ENCODE data around the gene ZNF593. TPM values are rescaled to one million over a fixed set of nuclear protein-coding genes. Genes with fewer than 3 reads are reported as not detected.

ZNF593 gene
- total RNA-seq, result 31.1 and 33.1 TPM in 2 replicates

DNA sequence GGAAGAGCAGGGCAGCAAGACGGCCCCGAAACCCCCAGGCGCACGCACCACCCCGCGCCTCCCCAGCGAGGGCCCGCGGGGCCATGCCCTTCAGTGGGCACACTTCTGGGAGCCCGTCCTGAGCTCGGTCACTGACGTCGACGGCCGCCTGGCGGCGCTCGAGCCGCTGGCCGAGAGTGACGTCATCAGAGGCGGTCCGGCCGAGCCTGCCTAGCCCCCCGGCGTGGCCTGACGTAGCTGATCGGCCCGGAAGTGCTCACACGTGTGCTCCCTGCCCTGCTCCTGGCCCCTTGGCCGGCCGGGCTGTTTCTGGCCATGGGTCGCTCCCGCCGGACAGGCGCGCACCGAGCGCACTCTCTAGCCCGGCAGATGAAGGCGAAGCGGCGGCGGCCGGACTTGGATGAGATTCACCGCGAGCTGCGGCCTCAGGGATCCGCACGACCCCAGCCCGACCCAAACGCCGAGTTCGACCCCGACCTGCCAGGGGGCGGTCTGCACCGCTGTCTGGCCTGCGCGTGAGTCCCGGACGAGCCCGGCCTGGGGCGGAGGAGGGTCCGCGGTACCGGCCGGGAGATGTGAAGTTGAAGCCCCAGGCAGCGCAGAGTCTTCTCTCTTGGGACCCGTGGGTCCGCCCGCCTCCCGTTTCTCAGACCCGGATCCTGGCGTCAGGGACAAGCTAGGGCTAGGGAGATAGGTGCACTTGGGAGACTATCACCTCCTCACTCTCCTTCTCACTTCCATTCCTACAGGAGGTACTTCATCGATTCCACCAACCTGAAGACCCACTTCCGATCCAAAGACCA is at the start of gene ZNF593:
TSS of gene ZNF593 (plus strand) at position 240 of the 803 bp plus-strand sequence. CDS start at position 316, 76 bp downstream.
- intact Hi-C loops (cut with micrococcal nuclease), result loop anchor here (1.0 kb wide), 3 partner anchors 64 to 221 kb away; partner anchors contain the start of gene CEP85

DNA sequence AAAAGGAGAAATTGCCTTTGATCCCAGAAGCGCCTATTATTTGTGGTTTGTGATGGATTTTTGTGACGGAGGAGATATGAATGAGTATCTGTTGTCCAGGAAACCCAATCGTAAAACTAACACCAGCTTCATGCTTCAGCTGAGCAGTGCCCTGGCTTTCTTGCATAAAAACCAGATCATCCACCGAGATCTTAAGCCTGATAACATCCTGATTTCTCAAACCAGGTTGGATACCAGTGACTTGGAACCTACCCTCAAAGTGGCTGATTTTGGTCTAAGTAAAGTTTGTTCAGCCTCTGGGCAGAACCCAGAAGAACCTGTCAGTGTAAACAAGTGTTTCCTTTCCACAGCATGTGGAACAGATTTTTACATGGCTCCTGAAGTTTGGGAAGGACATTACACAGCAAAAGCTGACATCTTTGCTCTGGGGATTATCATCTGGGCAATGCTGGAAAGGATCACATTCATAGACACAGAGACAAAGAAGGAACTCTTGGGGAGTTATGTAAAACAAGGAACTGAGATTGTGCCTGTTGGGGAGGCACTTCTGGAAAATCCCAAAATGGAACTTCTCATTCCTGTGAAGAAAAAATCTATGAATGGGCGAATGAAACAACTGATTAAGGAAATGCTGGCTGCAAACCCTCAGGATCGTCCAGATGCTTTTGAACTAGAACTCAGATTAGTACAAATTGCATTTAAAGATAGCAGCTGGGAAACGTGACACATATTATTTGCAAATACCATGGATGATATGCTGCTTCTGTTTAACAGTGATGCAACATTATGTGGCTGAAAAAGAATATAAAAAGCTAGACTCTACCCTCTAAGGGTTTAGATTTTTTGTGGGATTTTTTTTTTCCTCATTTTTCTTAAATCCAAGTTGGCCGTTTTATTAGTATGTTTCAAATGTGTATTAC is 47.6 kb upstream of the ZNF593 start:
- intact Hi-C loops (cut with micrococcal nuclease), result no loop called here

GRCh38 chr1:26122988-26123973 is 46.4 kb upstream of the ZNF593 start:
- intact Hi-C loops (cut with micrococcal nuclease), result no loop called here

- intact Hi-C loops (cut with micrococcal nuclease), result loop anchor here (5.0 kb wide), 3 partner anchors 153 to 692 kb away; partner anchors contain the start of genes HMGN2 and MACO1
Observed at GRCh38 chr1:26124418-26125331, 45.0 kb upstream of the ZNF593 start.

- intact Hi-C loops (cut with micrococcal nuclease), result loop anchor here (5.0 kb wide), 3 partner anchors 152 to 693 kb away; partner anchors contain the start of genes HMGN2 and MACO1
Observed at GRCh38 chr1:26125382-26125781, 44.3 kb upstream of the ZNF593 start.

DNA sequence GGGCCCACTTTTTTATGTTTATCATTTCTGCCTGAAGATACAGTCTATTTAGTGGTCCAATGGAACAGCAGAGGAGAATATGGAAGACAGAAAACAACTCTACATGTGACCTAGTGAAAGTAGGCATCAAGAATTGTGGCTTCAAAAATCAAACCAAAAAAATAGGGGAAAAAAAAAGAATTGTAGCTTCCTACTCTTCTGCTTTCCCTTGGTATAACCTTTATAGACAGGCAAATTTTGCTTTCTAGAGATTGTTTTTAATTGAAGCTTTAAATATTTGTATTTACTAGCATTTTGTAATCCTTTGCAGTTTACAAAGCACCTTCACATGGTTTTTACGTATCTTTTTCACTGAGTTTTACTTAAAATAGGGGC is 43.8 kb upstream of the ZNF593 start:
- intact Hi-C loops (cut with micrococcal nuclease), result loop anchor here (1.0 to 5.0 kb wide), 9 partner anchors 15 to 694 kb away; partner anchors contain the start of genes CEP85, HMGN2, MACO1 and PAFAH2

DNA sequence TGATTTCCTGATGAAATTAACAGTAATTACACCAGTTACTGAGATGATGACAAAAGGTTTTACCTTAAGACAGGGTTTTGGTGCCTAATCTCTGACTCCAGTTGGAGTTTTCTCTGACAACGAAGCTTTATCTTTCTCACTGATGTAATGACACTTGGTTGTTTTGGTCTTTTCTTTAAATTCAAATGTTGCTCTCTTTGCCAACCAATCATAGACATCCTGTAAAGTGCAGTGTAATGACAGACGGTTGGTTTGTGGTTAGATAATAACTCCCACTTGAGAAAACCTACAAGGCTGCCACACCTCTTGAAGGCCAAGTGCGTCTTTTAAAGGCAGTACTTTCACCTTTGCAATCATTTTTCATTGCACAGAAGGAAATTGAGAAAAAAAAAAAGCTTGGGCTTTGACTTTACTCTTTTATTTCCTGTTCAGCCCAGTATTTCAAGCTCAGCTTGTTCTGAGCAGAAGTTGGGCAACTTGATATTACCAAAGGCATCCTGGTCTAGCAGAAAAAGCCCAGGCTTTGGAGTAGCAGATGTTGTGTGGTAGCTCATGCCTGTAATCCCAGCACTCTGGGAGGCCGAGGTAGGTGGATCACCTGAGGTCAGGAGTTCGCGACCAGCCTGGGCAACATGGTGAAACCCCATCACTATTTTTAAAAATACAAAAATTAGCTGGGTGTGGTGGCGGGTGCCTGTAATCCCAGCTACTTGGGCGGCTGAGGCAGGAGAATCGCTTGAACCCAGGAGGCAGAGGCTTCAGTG is 43.2 kb upstream of the ZNF593 start:
- intact Hi-C loops (cut with micrococcal nuclease), result loop anchor here (1.0 to 5.0 kb wide), 9 partner anchors 15 to 694 kb away; partner anchors contain the start of genes CEP85, HMGN2, MACO1 and PAFAH2

DNA sequence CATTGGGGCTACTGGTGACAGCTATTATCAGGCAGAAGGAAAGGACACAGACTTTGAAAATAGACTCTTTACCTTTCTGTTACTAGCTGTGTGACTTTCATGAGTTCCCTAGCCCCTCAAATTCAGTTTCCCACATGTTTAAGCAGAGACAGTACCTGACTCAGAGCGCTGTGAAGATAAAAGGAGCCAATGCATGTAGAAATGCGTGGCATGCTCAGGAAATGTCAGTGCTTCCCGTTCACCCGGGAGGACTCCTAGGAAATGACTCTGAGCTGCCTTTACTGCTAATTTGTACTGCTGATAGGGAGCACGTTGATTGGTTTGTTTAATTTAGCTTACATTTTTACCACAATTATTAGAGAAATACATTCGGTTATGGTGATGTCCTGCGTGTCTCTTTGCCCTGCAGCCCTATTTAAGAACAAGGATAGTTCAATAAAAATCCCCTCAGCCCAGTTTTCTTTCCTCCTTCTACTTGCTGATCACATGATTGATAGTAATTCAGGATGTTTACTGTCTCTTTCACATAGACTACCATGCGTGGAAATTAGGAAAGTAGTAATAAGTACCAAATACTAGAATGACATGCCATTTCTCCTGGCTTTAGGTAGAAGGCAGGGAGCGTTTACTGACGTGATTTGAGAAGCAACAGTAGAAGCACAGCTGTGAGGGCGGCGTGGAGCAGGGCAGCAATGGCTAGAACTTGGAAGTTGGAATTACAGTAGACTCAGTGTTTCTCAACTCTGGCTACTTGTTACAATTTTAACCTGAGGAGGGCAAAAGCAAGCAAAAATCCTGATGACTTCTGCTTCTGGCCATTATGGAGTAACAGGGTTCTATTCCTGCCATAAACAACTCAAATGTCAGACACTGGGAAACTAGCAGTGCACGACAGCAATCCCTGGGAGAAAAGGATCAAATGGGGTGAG is 42.2 kb upstream of the ZNF593 start:
- intact Hi-C loops (cut with micrococcal nuclease), result loop anchor here (5.0 kb wide), 3 partner anchors 150 to 695 kb away; partner anchors contain the start of genes HMGN2 and MACO1

- intact Hi-C loops (cut with micrococcal nuclease), result loop anchor here (5.0 kb wide), 3 partner anchors 148 to 697 kb away; partner anchors contain the start of genes HMGN2 and MACO1
Observed at GRCh38 chr1:26129778-26130177, 39.9 kb upstream of the ZNF593 start.

GRCh38 chr1:26130695-26131094 is 39.0 kb upstream of the ZNF593 start:
- intact Hi-C loops (cut with micrococcal nuclease), result no loop called here

GRCh38 chr1:26132128-26132833 is 37.4 kb upstream of the ZNF593 start:
- intact Hi-C loops (cut with micrococcal nuclease), result no loop called here

DNA sequence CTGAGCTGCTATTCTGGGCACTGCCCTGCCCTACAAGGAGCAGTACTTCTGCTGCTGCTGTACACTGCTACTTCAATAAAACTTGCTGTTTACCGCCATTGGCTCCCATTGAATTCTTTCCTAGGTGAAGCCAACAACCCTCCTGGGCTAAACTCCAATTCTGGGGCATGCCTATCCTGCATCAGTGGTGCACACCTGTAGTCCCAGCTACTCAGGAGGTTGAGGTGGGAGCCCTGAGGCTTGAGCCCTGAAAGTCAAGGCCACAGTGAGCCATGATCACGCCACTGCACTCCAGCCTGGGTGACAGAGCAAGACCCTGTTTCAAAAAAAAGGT is 36.9 kb upstream of the ZNF593 start:
- intact Hi-C loops (cut with micrococcal nuclease), result no loop called here

DNA sequence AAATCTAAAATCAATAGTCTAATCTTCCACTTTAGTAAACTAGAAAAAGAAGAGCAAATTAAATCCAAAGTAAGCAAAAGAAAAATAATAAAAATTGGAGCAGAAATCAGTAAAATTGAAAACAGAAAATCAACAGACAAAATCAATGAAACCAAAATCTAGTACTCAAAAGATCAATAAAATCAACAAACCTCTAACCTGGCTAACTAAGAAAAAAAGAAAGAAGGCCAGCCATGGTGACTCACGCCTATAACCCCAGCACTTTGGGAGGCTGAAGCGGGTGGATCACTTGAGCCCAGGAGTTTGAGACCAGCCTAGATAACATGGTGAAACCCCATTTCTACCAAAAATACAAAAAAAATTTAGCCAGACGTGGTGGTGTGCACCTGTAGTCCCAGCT is 35.2 kb upstream of the ZNF593 start:
- intact Hi-C loops (cut with micrococcal nuclease), result no loop called here

- intact Hi-C loops (cut with micrococcal nuclease), result no loop called here
Observed at GRCh38 chr1:26138974-26139558, 30.6 kb upstream of the ZNF593 start.

- intact Hi-C loops (cut with micrococcal nuclease), result no loop called here
Observed at GRCh38 chr1:26142159-26142558, 27.5 kb upstream of the ZNF593 start.

Measured in T-helper 1 cell treated with Interleukin-12 subunit alpha and Interleukin-12 subunit beta and Interleukin-4 antibody, amounts not matched to agents 30 ng/mL and 1 ng/mL, for 36 hours (primary cell).